ENCODE measurements around the gene ANKLE2. TPM values are rescaled to one million over a fixed set of nuclear protein-coding genes. Genes with fewer than 3 reads are reported as not detected.

Gene ANKLE2
- total and polyA plus RNA-seq, 2 of the 13 experiments (the other 11 are each of a cell fraction or from before 2014, with no cell fraction given): 35.3 to 37.1 TPM

DNA sequence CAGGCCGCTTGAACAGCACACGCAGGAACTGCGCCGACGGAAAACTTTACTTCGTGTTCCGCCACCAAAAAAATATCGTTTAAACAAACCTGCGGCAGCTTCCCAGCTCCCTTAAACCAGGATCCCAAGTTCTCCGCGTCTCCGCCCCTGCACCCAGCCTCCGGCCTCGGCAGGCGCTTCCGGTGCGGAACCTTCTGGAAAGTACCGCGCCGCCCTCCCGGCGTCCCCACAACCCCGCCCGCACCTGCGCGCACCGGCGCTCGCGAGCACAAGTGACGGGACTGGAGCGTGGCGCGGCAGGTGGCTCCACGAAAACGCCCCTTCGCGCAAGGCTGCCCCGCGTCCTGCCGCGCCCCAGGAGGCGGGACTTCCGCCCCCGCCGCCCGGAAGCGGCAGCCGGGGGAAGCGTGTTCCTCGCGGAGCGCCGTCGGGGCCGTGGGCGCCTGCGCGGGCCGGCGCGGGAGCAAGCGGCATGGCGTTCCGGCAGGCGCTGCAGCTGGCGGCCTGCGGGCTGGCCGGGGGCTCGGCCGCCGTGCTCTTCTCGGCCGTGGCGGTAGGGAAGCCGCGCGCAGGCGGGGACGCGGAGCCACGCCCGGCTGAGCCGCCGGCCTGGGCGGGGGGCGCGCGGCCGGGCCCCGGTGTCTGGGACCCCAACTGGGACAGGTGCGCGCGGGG lies 51.1 kb downstream of the ANKLE2 start, which contains the start of gene PGAM5 (continued):
- TF ChIP-seq, protein P1, sequence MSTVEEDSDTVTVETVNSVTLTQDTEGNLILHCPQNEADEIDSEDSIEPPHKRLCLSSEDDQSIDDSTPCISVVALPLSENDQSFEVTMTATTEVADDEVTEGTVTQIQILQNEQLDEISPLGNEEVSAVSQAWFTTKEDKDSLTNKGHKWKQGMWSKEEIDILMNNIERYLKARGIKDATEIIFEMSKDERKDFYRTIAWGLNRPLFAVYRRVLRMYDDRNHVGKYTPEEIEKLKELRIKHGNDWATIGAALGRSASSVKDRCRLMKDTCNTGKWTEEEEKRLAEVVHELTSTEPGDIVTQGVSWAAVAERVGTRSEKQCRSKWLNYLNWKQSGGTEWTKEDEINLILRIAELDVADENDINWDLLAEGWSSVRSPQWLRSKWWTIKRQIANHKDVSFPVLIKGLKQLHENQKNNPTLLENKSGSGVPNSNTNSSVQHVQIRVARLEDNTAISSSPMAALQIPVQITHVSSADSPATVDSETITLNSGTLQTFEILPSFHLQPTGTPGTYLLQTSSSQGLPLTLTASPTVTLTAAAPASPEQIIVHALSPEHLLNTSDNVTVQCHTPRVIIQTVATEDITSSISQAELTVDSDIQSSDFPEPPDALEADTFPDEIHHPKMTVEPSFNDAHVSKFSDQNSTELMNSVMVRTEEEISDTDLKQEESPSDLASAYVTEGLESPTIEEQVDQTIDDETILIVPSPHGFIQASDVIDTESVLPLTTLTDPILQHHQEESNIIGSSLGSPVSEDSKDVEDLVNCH (CRISPR knock-in tag; IDR thresholded peaks at IDR 0.05): no peak
- TF ChIP-seq, protein P2, sequence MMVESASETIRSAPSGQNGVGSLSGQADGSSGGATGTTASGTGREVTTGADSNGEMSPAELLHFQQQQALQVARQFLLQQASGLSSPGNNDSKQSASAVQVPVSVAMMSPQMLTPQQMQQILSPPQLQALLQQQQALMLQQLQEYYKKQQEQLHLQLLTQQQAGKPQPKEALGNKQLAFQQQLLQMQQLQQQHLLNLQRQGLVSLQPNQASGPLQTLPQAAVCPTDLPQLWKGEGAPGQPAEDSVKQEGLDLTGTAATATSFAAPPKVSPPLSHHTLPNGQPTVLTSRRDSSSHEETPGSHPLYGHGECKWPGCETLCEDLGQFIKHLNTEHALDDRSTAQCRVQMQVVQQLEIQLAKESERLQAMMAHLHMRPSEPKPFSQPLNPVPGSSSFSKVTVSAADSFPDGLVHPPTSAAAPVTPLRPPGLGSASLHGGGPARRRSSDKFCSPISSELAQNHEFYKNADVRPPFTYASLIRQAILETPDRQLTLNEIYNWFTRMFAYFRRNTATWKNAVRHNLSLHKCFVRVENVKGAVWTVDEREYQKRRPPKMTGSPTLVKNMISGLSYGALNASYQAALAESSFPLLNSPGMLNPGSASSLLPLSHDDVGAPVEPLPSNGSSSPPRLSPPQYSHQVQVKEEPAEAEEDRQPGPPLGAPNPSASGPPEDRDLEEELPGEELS (CRISPR knock-in tag; IDR thresholded peaks at IDR 0.05): 0 out of 2 replicates have a peak, but pooled peaks have one; percentile 14
- TF ChIP-seq, protein P3, sequence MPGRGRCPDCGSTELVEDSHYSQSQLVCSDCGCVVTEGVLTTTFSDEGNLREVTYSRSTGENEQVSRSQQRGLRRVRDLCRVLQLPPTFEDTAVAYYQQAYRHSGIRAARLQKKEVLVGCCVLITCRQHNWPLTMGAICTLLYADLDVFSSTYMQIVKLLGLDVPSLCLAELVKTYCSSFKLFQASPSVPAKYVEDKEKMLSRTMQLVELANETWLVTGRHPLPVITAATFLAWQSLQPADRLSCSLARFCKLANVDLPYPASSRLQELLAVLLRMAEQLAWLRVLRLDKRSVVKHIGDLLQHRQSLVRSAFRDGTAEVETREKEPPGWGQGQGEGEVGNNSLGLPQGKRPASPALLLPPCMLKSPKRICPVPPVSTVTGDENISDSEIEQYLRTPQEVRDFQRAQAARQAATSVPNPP (CRISPR knock-in tag; IDR thresholded peaks at IDR 0.05): peak; percentile 97
- TF ChIP-seq KDM5B (CRISPR knock-in tag; IDR thresholded peaks at IDR 0.05; ENCODE audit: borderline replicate concordance) (peak; percentile 73; the same call in 1 of the 2 replicates), ZNF781 (CRISPR knock-in tag; IDR thresholded peaks at IDR 0.05; ENCODE audit: borderline replicate concordance, not compliant biosample characterization) (peak; percentile 74), ZNF496 (CRISPR knock-in tag; IDR thresholded peaks at IDR 0.05; ENCODE audit: insufficient replicate concordance) (no peak), ZMYM3 (CRISPR knock-in tag; IDR thresholded peaks at IDR 0.05) (peak; percentile 25; the same call in 1 of the 2 replicates), MIXL1 (CRISPR knock-in tag; IDR thresholded peaks at IDR 0.05) (peak; percentile 65; the same call in 1 of the 2 replicates), ZNF501 (CRISPR knock-in tag; IDR thresholded peaks at IDR 0.05) (peak; percentile 79; the same call in 1 of the 2 replicates), ZNF24 (IDR thresholded peaks at IDR 0.05) (no peak), ZFYVE20 (CRISPR knock-in tag; IDR thresholded peaks at IDR 0.05; ENCODE audit: borderline replicate concordance, low read depth) (no peak), GABPA (IDR thresholded peaks at IDR 0.05; ENCODE audit: low read depth, low read length) (peak; percentile 99), GABPA (CRISPR knock-in tag; IDR thresholded peaks at IDR 0.05; ENCODE audit: low read depth) (peak; percentile 82)
- TF ChIP-seq, protein P4, sequence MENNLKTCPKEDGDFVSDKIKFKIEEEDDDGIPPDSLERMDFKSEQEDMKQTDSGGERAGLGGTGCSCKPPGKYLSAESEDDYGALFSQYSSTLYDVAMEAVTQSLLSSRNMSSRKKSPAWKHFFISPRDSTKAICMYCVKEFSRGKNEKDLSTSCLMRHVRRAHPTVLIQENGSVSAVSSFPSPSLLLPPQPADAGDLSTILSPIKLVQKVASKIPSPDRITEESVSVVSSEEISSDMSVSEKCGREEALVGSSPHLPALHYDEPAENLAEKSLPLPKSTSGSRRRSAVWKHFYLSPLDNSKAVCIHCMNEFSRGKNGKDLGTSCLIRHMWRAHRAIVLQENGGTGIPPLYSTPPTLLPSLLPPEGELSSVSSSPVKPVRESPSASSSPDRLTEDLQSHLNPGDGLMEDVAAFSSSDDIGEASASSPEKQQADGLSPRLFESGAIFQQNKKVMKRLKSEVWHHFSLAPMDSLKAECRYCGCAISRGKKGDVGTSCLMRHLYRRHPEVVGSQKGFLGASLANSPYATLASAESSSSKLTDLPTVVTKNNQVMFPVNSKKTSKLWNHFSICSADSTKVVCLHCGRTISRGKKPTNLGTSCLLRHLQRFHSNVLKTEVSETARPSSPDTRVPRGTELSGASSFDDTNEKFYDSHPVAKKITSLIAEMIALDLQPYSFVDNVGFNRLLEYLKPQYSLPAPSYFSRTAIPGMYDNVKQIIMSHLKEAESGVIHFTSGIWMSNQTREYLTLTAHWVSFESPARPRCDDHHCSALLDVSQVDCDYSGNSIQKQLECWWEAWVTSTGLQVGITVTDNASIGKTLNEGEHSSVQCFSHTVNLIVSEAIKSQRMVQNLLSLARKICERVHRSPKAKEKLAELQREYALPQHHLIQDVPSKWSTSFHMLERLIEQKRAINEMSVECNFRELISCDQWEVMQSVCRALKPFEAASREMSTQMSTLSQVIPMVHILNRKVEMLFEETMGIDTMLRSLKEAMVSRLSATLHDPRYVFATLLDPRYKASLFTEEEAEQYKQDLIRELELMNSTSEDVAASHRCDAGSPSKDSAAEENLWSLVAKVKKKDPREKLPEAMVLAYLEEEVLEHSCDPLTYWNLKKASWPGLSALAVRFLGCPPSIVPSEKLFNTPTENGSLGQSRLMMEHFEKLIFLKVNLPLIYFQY (CRISPR knock-in tag; IDR thresholded peaks at IDR 0.05; ENCODE audit: borderline replicate concordance): peak; percentile 57; the same call in 1 of the 2 replicates
- TF ChIP-seq, protein P5, sequence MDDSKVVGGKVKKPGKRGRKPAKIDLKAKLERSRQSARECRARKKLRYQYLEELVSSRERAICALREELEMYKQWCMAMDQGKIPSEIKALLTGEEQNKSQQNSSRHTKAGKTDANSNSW (CRISPR knock-in tag; IDR thresholded peaks at IDR 0.05; ENCODE audit: borderline replicate concordance): no peak
- TF ChIP-seq, protein P6, sequence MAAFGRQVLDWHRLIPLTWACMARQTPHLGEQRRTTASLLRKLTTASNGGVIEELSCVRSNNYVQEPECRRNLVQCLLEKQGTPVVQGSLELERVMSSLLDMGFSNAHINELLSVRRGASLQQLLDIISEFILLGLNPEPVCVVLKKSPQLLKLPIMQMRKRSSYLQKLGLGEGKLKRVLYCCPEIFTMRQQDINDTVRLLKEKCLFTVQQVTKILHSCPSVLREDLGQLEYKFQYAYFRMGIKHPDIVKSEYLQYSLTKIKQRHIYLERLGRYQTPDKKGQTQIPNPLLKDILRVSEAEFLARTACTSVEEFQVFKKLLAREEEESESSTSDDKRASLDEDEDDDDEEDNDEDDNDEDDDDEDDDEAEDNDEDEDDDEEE (CRISPR knock-in tag; IDR thresholded peaks at IDR 0.05): peak; percentile 67; the same call in 1 of the 2 replicates
